Spinal cord (tissue), 10 donors: Measurements from ENCODE around the gene KNSTRN. TPM values are rescaled to one million over a fixed set of nuclear protein-coding genes. Genes with fewer than 3 reads are reported as not detected.

Source experiments
- DNase-seq, 6 donors: peaks; one replicate each; pipeline versions ENCODE4 v3.0.0 to v3.0.0-alpha.2; 2013 to 2015; ENCODE audit warnings: low spot score in 6 of 6, low read depth in 4 of 6
- H3K27ac ChIP-seq: one replicate; pipeline ENCODE4 v1.5.1; 2013; ENCODE audit warnings: low read depth, low read length, control low read depth
- H3K27me3 ChIP-seq: one replicate; pipeline ENCODE4 v1.6.1; 2013; ENCODE audit warnings: low read length; ENCODE audit not compliant: control insufficient read depth, insufficient read depth
- H3K36me3 ChIP-seq: one replicate; pipeline ENCODE4 v1.6.1; 2013; ENCODE audit warnings: low read length; ENCODE audit not compliant: control insufficient read depth, insufficient read depth
- H3K4me1 ChIP-seq: one replicate; pipeline ENCODE4 v1.6.1; 2013; ENCODE audit warnings: low read length; ENCODE audit not compliant: control insufficient read depth, insufficient read depth
- H3K4me3 ChIP-seq: one replicate; pipeline ENCODE4 v1.5.1; 2013; ENCODE audit warnings: low read depth, low read length, control low read depth
- H3K9me3 ChIP-seq: one replicate; pipeline ENCODE4 v1.6.1; 2013; ENCODE audit warnings: low read length; ENCODE audit not compliant: control insufficient read depth, insufficient read depth
- WGBS: methylation state at CpG from one replicate; pipeline ENCODE4 v1.1.5; 2013; ENCODE audit warnings: missing lambda C conversion rate; ENCODE audit not compliant: insufficient coverage; 5-methylcytosine and 5-hydroxymethylcytosine counted together
- polyA plus RNA-seq, 2 donors: library from polyadenylated mRNA; unstranded; fragments of 120-200 nt; gene quantifications; one replicate each; pipeline ENCODE4 v1.2.1, GENCODE V29; 2013; ENCODE audit not compliant: insufficient read length in 2 of 2
- total RNA-seq, 2 donors: library from RNA; depleted of rRNA in 1 of 2; stranded (reverse); fragments of 120-200 nt in 1 of 2; fragments of >200 nt in 1 of 2; gene quantifications; one replicate each; pipeline versions ENCODE4 v1.2.3 to v1.2.4, GENCODE V29; 2013 to 2014
- donor health status: healthy.

Gene KNSTRN
- total and polyA plus RNA-seq, 4 donors, result 30.1 to 36.2 (median 32.4) TPM

DNA sequence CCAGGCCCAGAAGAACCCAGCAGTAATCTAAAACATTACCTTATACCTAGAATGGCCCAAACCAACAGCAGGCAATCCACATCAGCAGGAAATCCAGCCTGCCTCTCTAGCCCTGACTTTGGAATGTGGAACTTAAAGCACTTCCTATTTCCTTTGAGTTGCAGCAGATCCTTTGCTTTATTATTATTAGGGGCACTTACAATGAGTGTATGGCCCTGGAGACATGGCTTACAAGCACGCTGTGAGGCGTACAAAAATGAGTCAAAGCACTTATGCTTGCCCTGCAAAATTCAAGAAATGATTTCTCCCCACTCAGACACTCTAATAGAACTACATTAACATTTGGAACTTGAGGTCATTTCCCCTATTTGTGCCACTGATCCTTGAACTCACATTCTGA, 9.5 kb upstream of the KNSTRN start:
- H3K4me3 ChIP-seq, result no peak overlapping the region
- WGBS, result no CpG with 5 or more reads among the region's 2 CpGs
- no peaks in the 10 kb centered on the region for H3K9me3 ChIP-seq

DNA sequence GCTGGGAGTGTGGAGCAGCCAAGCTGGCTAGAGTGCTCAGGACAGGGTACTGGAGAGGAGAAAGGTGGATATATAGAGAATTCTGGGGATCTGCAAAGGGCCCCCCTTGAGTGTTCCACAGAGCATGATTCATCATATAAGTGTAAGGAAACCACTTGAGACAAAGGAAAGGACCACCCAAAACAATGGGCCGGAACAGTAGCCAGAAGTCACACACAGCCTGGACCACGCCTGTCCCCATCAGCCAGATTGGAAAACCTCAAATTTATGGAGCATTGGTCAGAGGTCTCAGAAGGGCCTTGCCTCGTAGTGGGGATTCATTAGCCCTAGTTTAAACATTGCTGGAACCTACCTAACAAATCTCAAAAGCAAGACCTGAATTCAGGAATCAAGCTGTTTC, 4.9 kb upstream of the KNSTRN start:
- Histone ChIP-seq H3K27me3 (no peaks in the 10 kb centered on the region), H3K36me3 (no peaks in the 10 kb centered on the region), H3K4me1 (no peaks in the 10 kb centered on the region), H3K4me3 (no peak overlapping the region), H3K27ac (no peak overlapping the region), H3K9me3 (no peaks in the 10 kb centered on the region)
- 75% methylated on average over 3 of the region's 3 CpGs for WGBS
- no peak for DNase-seq

More for the DNA sequence above, 9.5 kb upstream of the KNSTRN start:
- no peak for DNase-seq
- Histone ChIP-seq H3K4me1 (peaks cover 18% of the 10 kb centered on the region), H3K36me3 (peaks cover 25% of the 10 kb centered on the region), H3K27ac (no peak overlapping the region), H3K27me3 (no peaks in the 10 kb centered on the region)

DNA sequence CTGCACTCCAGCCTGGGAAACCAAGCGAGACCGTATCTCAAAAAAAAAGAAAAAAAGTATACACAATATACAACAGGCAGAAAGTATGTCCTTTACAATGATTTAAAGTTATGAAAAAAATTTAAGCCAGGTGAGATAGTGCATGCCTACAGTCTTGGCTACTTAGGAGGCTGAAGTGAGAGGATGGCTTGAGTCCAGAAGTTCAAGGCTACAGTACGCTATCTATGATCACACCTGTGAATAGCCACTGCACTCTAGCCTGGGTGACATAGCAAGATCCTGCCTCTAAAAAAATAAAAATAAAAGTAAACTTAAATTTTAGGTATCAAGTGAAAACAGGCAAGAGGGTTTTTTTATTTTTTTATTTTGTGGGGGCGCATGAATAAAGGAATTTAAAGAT, 3.1 kb upstream of the KNSTRN start:
- no CpG with 5 or more reads among the region's 4 CpGs for WGBS
- no peak for DNase-seq
- Histone ChIP-seq H3K4me3 (no peak overlapping the region), H3K4me1 (peaks cover 12% of the 10 kb centered on the region), H3K36me3 (no peaks in the 10 kb centered on the region), H3K27me3 (no peaks in the 10 kb centered on the region), H3K27ac (no peak overlapping the region), H3K9me3 (no peaks in the 10 kb centered on the region)

DNA sequence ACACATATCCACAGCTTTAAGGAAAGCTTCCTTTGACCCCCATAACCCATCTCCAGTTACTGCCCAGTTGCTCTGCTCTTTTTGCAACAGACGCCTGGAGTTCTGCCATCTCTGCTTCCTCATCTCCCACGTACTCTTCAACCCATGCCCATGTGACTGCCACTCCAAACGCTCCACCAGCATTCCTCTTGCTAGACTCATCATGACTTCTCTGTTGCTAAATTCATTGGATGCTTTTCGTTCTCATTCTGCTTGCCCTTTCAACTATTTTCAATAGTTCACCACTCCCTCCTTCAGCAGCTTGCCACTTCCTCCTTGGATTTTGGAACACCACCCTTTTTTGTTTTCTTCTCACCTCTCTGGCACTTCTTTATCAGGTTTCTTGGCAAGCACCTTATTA, 2.7 kb upstream of the KNSTRN start:
- 54% methylated on average over 4 of the region's 4 CpGs for WGBS
- Histone ChIP-seq H3K4me3 (no peak overlapping the region), H3K27me3 (no peaks in the 10 kb centered on the region), H3K9me3 (no peaks in the 10 kb centered on the region), H3K4me1 (peaks cover 12% of the 10 kb centered on the region), H3K27ac (no peak overlapping the region), H3K36me3 (no peaks in the 10 kb centered on the region)
- DNase-seq, result no peak

DNA sequence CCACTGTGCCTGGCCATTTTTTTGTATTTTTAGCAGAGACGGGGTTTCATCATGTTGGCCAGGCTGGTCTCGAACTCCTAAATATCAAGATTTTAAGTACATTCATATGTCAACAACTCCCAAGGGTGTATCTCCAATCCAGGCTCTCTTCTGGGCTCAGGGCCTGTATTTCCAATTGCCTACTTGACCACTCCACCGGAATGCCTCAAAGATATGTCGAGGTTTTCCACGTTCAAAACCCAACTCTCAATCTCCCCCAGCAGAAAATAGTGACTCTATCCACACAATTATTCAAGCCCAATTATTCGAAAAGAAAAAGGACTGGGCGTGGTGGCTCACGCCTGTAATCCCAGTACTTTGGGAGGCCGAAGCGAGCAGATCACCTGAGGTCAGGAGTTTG, 1.9 kb upstream of the KNSTRN start:
- no peaks in the 10 kb centered on the region for H3K36me3 ChIP-seq

DNA sequence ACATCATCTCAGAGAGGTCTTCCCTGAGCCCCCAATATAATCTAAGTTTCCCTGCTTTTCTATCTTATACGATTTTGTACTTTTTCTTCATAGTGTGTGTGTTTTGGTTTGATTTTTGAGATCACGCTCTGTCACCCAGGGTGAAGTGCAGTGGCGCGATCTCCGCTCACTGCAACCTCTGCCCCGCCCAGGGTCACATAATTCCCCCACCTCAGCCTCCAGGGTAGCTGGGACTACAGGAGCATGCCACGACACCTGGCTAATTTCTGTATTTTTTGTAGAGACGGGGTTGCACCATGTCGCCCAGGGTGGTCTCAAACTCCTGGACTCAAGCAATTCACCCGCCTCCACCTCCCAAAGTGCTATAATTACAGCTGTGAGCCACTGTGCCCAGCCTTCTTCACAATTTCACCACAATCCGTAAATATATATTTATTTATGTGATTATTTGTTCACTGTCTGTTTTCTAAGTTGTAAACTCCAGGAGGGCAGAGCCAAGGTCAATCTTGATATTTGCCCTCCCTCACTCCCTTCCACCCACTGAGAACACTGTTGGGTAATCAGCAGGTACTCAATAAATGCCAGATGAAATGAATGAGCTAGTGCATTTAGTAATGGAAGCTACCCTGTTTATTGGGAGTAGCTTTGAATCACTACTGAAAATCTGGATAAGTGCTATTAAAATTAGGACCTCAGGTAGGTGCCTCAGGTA, 547 bp upstream of the KNSTRN start:
- no peak overlapping the region for H3K4me3 ChIP-seq
- H3K4me1 ChIP-seq, result peaks cover 12% of the 10 kb centered on the region
- no peak overlapping the region for H3K27ac ChIP-seq
- no peaks in the 10 kb centered on the region for H3K27me3 ChIP-seq
- WGBS, result no CpG with 5 or more reads among the region's 11 CpGs
- DNase-seq, result no peak
- no peaks in the 10 kb centered on the region for H3K9me3 ChIP-seq
- peaks cover 4% of the 10 kb centered on the region for H3K36me3 ChIP-seq

More for the DNA sequence above, 1.9 kb upstream of the KNSTRN start:
- Histone ChIP-seq H3K27me3 (no peaks in the 10 kb centered on the region), H3K4me3 (no peak overlapping the region), H3K27ac (no peak overlapping the region), H3K9me3 (no peaks in the 10 kb centered on the region), H3K4me1 (peaks cover 12% of the 10 kb centered on the region)
- 98% methylated on average over 8 of the region's 10 CpGs for WGBS
- no peak for DNase-seq

DNA sequence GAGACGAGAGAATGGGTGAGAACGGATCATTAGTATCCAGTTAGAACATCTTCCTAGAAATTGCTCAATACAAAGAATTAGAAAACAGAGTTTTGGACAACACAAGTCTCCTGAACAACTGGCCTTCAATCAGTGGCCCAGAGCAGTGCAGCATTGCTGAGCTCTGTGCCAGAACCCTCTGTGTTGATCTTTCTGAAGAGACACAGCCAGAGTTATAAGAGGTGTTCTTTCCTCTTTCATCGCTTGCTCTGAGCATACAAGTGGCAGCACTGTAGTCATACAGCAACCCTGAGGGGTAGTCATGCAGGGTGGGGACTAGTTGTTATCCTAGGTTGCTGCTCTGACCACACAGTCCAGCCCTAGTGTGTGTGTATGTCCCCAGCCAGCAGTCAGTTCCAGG, 4.0 kb downstream of the KNSTRN start:
- peaks cover 31% of the 10 kb centered on the region for H3K36me3 ChIP-seq
- no peak for DNase-seq
- H3K9me3 ChIP-seq, result no peaks in the 10 kb centered on the region
- H3K27ac ChIP-seq, result no peak overlapping the region
- peaks cover 12% of the 10 kb centered on the region for H3K4me1 ChIP-seq
- WGBS, result 96% methylated on average over 3 of the region's 3 CpGs
- H3K4me3 ChIP-seq, result no peak overlapping the region
- H3K27me3 ChIP-seq, result no peaks in the 10 kb centered on the region

DNA sequence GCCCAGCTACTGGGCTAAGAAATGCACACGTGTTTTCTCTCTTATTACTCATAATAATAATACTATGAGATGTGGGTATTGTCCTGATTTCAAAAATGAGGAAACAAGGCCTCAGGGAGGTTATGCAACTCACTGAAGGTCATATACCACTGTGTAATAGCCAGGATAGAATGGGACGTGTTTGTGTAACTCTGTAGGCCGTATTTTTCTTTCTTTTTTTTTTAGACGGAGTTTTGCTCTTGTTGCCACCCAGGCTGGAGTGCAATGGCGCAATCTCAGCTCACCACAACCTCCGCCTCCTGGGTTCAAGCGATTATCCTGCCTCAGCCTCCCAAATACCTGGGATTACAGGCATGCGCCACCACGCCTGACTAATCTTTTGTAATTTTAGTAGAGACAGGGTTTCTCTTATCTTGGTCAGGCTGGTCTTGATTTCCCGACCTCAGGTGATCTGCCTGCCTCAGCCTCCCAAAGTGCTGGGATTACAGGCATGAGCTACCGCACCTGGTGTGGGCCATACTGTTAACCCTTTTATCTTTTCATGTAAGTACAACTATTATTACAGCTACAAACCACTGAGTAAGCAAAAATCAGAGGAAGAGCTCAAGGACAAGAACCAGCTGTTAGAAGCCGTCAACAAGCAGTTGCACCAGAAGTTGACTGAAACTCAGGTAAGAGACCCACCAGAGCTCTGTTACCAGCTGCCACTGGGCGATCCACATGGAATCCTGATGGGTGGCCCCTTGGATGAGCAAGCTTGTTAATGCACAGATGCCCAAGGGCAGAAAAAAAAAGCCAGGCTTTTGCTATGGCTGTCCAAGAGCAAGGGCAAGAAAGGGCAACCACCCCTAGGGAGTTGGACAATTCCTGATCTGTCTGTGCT, 6.7 kb downstream of the KNSTRN start:
- 97% methylated on average over 6 of the region's 13 CpGs for WGBS
- no peak overlapping the region for H3K27ac ChIP-seq

DNA sequence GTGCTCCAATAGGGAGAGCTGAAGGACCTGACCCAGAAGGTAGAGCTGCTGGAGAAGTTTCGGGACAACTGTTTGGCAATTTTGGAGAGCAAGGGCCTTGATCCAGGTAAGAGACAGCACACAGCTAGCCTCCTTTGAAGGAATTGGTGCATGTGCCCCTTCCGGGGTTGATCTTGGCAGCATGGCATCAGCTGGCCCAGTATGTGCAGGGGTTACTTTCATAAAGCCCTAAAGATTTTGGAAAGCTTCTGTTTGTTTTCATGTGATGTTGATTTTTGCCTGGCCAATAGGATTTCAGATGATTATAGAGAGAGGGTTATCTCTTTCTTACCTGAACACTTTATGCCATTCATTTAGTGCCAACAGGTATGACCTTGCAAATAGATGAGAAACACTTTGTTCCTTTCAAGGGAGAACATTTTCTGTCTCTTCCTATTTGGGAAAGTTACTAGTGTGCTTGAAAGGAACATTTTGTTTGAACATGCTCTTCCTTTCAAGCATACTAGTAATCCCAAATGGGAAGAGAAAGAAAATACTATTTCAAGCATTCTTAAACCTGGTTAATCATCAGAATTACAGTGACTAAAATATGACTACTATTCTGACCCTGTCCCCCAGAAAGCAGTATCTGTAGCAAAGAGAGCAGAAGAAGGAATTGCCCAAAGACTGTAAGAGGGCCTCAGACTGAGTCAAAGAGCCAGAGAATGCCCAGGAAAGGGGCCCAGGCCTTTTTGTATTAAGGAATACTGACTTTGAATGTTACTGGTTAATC, 7.5 kb downstream of the KNSTRN start:
- Histone ChIP-seq H3K36me3 (peaks cover 52% of the 10 kb centered on the region), H3K4me3 (no peak overlapping the region), H3K4me1 (no peaks in the 10 kb centered on the region), H3K9me3 (no peaks in the 10 kb centered on the region), H3K27ac (no peak overlapping the region), H3K27me3 (no peaks in the 10 kb centered on the region)
- no peak for DNase-seq
- WGBS, result 100% methylated on average over 1 of the region's 2 CpGs

More for the DNA sequence above, 6.7 kb downstream of the KNSTRN start:
- DNase-seq, result no peak
- peaks cover 2% of the 10 kb centered on the region for H3K4me1 ChIP-seq
- no peaks in the 10 kb centered on the region for H3K27me3 ChIP-seq
- peaks cover 45% of the 10 kb centered on the region for H3K36me3 ChIP-seq
- H3K4me3 ChIP-seq, result no peak overlapping the region
- no peaks in the 10 kb centered on the region for H3K9me3 ChIP-seq
